ENCODE data around the gene LYZL6.
"Not testable (repeated sequence)": the region's sequence is repeated elsewhere in the genome, so short reads cannot be mapped to it uniquely, and the experiment has no call there.

LYZL6 gene

GRCh38 chr17:35942588-35943186, 826 bp downstream of the LYZL6 start:
- DNase-seq (ENCODE audit: insufficient read length) = no peak
- TF ChIP-seq TAF1 (IDR thresholded peaks at IDR 0.05; ENCODE audit: borderline replicate concordance, low read depth, low read length) (no peak), POLR2A (IDR thresholded peaks at IDR 0.05; ENCODE audit: low read depth, low read length) (no peak), POLR2AphosphoS5 (IDR thresholded peaks at IDR 0.05; ENCODE audit: low read depth, low read length) (no peak)
- FAIRE-seq = no peak

GRCh38 chr17:35938492-35938891, 5.0 kb downstream of the LYZL6 start:
- FAIRE-seq = not testable (repeated sequence)

GRCh38 chr17:35936063-35936462, 7.5 kb downstream of the LYZL6 start:
- DNase-seq (ENCODE audit: insufficient read length) = no peak
- TF ChIP-seq POLR2AphosphoS5 (IDR thresholded peaks at IDR 0.05; ENCODE audit: low read depth, low read length) (no peak), TAF1 (IDR thresholded peaks at IDR 0.05; ENCODE audit: borderline replicate concordance, low read depth, low read length) (no peak)
- FAIRE-seq = no peak

More at GRCh38 chr17:35938492-35938891, 5.0 kb downstream of the LYZL6 start:
- DNase-seq (ENCODE audit: insufficient read length) = not testable (repeated sequence)

- FAIRE-seq (no peak), DNase-seq (ENCODE audit: insufficient read length) (no peak)
- TF ChIP-seq TAF1 (IDR thresholded peaks at IDR 0.05; ENCODE audit: borderline replicate concordance, low read depth, low read length) = no peak
- no peak for TF ChIP-seq POLR2A (IDR thresholded peaks at IDR 0.05; ENCODE audit: low read depth, low read length)
- no peak for TF ChIP-seq POLR2AphosphoS5 (IDR thresholded peaks at IDR 0.05; ENCODE audit: low read depth, low read length)
Measured at GRCh38 chr17:35934760-35935159, 8.8 kb downstream of the LYZL6 start.

- DNase-seq (ENCODE audit: insufficient read length) (no peak), FAIRE-seq (no peak)
- TF ChIP-seq POLR2AphosphoS5 (IDR thresholded peaks at IDR 0.05; ENCODE audit: low read depth, low read length) (no peak), POLR2A (IDR thresholded peaks at IDR 0.05; ENCODE audit: low read depth, low read length) (no peak), TAF1 (IDR thresholded peaks at IDR 0.05; ENCODE audit: borderline replicate concordance, low read depth, low read length) (no peak)
Measured at GRCh38 chr17:35932586-35932985, 10.9 kb downstream of the LYZL6 start.

- TF ChIP-seq POLR2AphosphoS5 (IDR thresholded peaks at IDR 0.05; ENCODE audit: low read depth, low read length) = no peak
- TF ChIP-seq TAF1 (IDR thresholded peaks at IDR 0.05; ENCODE audit: borderline replicate concordance, low read depth, low read length) = no peak
- no peak for TF ChIP-seq POLR2A (IDR thresholded peaks at IDR 0.05; ENCODE audit: low read depth, low read length)
- no peak for FAIRE-seq
- no peak for DNase-seq (ENCODE audit: insufficient read length)
Measured at GRCh38 chr17:35931794-35932425, 11.6 kb downstream of the LYZL6 start.

GRCh38 chr17:35930211-35931065, 13.1 kb downstream of the LYZL6 start, which contains the start of gene RDM1:
RDM1 (minus strand) TSS chr17:35930773; CDS start chr17:35930727, 46 bp downstream.
- peak; percentile 45; the same call in 1 of the 2 replicates for TF ChIP-seq TAF1 (IDR thresholded peaks at IDR 0.05; ENCODE audit: borderline replicate concordance, low read depth, low read length)
- TF ChIP-seq POLR2AphosphoS5 (IDR thresholded peaks at IDR 0.05; ENCODE audit: low read depth, low read length) = peak; percentile 69
- peak; percentile 62; the same call in 1 of the 2 replicates for TF ChIP-seq POLR2A (IDR thresholded peaks at IDR 0.05; ENCODE audit: low read depth, low read length)
- DNase-seq (ENCODE audit: insufficient read length) (peak; percentile 86), FAIRE-seq (no peak)

GRCh38 chr17:35927714-35928113, 15.8 kb downstream of the LYZL6 start:
- DNase-seq (ENCODE audit: insufficient read length) (no peak), FAIRE-seq (no peak)
- no peak for TF ChIP-seq POLR2AphosphoS5 (IDR thresholded peaks at IDR 0.05; ENCODE audit: low read depth, low read length)
- no peak for TF ChIP-seq POLR2A (IDR thresholded peaks at IDR 0.05; ENCODE audit: low read depth, low read length)
- TF ChIP-seq TAF1 (IDR thresholded peaks at IDR 0.05; ENCODE audit: borderline replicate concordance, low read depth, low read length) = no peak

GRCh38 chr17:35923609-35924114, 19.9 kb downstream of the LYZL6 start:
- DNase-seq (ENCODE audit: insufficient read length) (no peak), FAIRE-seq (no peak)
- TF ChIP-seq POLR2A (IDR thresholded peaks at IDR 0.05; ENCODE audit: low read depth, low read length) (no peak), TAF1 (IDR thresholded peaks at IDR 0.05; ENCODE audit: borderline replicate concordance, low read depth, low read length) (no peak), POLR2AphosphoS5 (IDR thresholded peaks at IDR 0.05; ENCODE audit: low read depth, low read length) (no peak)

GRCh38 chr17:35920229-35920628, 23.3 kb downstream of the LYZL6 start:
- FAIRE-seq (no peak), DNase-seq (ENCODE audit: insufficient read length) (no peak)
- no peak for TF ChIP-seq POLR2A (IDR thresholded peaks at IDR 0.05; ENCODE audit: low read depth, low read length)

GRCh38 chr17:35918665-35919064, 24.8 kb downstream of the LYZL6 start:
- no peak for DNase-seq (ENCODE audit: insufficient read length)
- no peak for FAIRE-seq
- TF ChIP-seq POLR2A (IDR thresholded peaks at IDR 0.05; ENCODE audit: low read depth, low read length) = no peak

Data from GM12892 (cell line).